HG02642 (cell line): ENCODE results near the gene ST6GALNAC3.

ENCODE experiments used
- ATAC-seq: cut with Tn5 transposase; IDR thresholded peaks from one replicate; pipeline ENCODE4 v1.9.1; 2021; ENCODE audit warnings: mild to moderate bottlenecking; ENCODE audit not compliant: unreplicated experiment, poor library complexity

Gene ST6GALNAC3

GRCh38 chr1:76137746-76138145, 63.2 kb downstream of the ST6GALNAC3 start:
- ATAC-seq = no peak

DNA sequence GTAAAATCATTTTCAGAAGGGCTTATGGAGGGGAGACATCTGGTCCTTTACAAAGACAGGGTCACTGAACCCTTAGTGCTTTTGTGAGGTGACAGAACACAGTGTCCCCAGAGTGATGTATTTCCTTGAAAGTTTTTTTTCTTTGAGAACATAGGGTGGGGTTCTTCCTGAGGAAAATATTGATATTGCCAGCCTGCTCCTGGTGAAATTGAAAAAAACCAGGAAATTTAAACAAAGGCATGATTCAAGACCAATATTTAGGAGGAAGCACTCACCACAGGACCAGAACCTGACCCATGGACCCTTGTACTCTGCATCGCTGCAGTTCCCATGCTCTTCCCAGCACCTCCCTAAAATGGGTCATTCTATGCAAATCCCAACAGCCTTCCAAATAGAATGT, 63.7 kb downstream of the ST6GALNAC3 start:
- no peak for ATAC-seq

- ATAC-seq = no peak
Observed at GRCh38 chr1:76140227-76140626, 65.7 kb downstream of the ST6GALNAC3 start.

GRCh38 chr1:76141929-76142328, 67.4 kb downstream of the ST6GALNAC3 start:
- no peak for ATAC-seq

- no peak for ATAC-seq
Observed at GRCh38 chr1:76142771-76143540, 68.4 kb downstream of the ST6GALNAC3 start.

- ATAC-seq = no peak
Observed at GRCh38 chr1:76144247-76144646, 69.7 kb downstream of the ST6GALNAC3 start.

- ATAC-seq = no peak
Observed at GRCh38 chr1:76145332-76145731, 70.8 kb downstream of the ST6GALNAC3 start.

DNA sequence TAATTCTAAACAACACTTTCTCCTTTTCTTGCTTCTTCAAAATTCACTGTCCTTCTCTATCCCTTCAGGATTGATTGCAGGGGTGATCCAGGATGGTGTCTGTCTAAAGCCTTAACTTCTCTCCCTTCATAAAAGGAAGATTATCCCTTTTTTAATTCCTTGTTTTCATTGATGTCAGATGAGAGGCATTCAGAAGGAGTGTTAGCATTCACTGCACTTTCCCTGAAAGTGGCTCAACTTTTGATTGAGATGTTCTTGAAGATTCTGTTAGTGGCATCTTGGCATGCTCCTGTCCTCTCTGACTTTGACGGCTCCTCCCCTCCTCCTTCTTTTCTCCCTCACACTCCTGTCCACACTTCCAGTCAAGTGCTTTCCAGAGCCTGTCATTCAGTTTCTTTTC, 71.6 kb downstream of the ST6GALNAC3 start:
- ATAC-seq = no peak

DNA sequence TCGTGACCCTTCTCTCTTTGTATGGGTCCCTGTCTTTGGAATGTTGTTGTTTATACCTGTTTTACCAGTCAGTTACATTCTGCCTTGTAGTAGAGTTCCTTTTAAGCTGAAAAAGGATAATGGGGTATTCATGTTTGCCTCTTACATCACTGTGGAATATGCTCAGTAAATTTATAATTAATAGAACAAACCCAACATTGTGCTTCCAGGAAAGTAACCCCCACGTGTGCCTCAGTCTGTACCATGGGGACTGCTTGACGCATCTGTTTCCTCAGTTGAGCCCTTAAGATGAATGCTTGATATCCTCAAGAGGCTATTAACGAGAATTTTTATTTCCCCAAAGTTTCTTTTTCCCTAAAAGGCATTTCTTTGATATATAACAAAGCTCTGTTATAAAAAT, 73.4 kb downstream of the ST6GALNAC3 start:
- no peak for ATAC-seq

DNA sequence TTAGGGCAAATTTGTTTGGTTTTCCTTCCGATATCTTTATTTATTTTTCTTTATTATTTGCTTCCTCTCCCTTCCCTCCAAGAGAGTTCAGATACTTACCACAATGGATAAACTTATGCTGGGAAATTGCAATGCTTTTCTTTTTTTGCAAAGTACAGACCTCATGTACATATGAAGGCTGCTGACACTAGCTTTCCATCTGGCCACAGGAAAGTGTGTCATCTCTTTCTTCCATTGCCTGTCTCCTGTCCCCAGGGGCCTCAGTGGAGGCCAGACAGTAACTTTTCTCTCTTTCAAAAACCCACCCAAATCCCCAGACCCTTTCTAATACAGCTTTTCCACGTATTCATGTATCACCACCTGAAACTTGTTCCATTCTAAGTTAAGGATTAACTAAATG, 73.9 kb downstream of the ST6GALNAC3 start:
- no peak for ATAC-seq

- ATAC-seq = peak; percentile 6
Observed at GRCh38 chr1:76153841-76154205, 79.3 kb downstream of the ST6GALNAC3 start.

DNA sequence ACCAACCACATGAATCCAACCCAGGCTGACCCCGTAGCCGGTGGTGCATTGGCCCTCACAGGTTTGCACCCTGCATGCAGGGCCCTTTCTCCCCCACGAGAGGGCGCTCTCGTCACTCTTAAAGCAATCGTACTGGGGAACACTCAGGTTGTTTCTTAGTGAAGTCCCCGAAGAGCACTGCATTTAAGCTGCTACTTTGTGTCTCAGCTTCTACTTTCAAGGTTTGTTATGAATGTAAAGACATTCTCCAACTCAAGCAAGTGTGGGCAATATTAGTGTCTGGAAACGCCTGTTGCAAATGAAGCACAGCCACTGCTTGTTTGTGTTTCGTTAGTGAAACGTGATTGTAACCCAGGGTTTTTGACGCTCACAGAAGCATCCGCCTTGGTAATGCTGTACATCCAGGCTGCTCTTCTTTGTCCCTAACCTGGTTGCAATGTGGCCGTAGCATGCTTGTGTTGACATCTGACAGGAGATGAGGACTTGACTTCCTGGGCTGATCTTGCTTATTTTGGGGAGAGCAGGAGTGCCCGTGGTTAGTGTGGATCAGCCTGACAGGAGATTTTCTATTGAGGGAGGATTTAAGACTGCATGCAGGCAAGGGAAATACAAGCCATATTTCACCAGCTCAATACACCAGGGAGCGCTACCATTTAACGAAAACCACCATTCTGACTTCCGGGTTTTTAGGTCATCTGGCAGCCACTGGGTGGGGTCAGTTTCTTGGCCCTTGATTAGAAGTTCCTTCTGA, 79.8 kb downstream of the ST6GALNAC3 start:
- peak; percentile 97 for ATAC-seq

DNA sequence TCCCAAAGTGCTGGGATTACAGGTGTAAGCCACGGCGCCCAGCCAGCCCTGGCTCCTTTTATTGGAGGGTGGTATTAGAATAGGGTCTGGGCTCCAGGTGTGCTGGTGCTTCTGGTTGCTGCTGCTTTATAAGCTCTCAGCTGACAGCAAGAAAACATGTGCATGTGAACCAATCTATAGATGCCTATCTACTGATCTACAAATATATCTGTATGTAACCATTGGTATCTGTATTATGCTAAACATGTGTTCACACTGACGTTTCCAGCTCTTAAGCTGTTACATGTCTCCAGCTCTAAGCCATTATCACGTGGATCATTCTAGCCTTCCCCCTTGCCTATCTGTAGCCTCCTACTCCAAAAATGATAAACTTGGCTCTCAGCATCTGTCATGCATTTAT, 82.4 kb downstream of the ST6GALNAC3 start:
- no peak for ATAC-seq

DNA sequence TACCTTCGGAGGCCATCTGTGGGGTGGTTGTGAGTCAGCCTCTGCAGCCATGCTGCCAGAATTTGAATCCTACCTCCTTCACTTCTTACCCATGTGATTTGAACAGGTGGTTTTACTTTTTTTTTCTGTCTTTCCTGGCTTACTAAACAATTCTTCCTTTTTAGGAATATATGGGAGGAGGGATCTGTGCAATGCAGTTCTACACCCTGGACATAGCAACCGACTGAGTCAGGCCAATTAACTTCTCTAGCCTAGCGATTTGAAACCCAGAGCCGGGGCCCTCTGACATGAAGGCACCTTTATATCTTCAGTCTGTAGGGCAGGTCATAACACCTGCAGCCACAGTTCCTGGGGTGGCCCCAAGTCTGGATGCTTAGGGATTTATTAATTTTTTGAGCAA, 83.6 kb downstream of the ST6GALNAC3 start:
- no peak for ATAC-seq

DNA sequence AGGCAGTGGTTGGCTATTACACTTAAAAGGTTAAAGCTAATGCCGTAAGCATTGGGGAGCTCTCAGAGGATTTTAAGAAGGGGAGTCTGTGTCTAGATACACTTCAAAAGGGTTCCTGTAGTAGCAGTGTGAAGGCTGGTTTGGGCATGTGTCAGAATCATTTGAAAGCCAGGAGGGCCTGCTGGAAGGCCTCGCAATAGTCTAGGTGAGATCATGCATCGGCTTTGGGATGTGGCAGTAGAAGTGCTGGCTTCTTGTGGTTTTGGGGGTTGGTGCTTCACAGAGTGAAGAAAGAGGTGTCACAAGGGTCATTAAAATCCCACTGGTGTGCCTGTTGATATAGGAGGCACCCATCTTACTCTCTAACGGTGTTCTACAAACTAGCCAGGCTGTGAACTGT, 85.7 kb downstream of the ST6GALNAC3 start:
- ATAC-seq = no peak

DNA sequence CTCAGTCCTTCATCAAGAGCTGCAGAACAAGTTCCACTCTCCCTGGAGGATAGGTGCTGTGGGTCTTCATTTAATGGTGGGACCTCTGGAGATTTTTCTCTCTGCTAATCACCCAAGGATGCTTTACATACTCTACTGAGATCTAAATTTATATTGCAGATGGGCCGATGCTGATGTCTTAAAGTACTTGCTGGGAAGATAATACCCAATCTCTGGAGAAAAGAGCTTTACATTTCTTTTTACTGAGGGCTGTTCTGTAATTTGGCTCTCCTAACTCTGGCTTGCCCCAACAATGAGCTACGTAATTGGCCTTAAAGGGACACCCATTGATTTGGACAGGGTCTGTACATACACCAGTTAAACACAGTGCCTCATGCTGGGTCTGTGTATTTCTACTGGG, 86.9 kb downstream of the ST6GALNAC3 start:
- ATAC-seq = no peak

- no peak for ATAC-seq
Observed at GRCh38 chr1:76162254-76162653, 87.7 kb downstream of the ST6GALNAC3 start.

GRCh38 chr1:76164165-76164564, 89.6 kb downstream of the ST6GALNAC3 start:
- ATAC-seq = no peak

- ATAC-seq = no peak
Observed at GRCh38 chr1:76170084-76170483, 95.5 kb downstream of the ST6GALNAC3 start.

DNA sequence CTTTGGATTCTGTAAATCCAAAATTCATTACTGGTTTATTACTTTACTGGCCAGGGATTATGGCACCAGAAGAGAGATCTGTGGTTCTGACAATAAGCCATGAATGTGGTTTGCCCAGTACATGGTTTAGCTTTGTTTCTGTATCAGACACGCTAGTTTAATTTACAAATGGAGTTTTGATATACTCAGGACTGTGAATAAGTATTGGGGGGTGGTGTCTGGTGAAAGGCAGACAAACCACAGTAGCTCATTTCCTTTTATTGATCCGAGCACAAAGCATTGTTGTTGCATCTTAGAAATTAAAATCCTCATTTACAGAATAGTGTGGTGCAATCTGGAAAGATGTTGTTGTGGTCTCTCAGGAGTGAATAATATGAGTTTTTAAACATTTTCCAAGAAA, 96.0 kb downstream of the ST6GALNAC3 start:
- ATAC-seq = no peak

GRCh38 chr1:76176000-76176399, 101.5 kb downstream of the ST6GALNAC3 start:
- ATAC-seq = no peak

- ATAC-seq = no peak
Observed at GRCh38 chr1:76177615-76178014, 103.1 kb downstream of the ST6GALNAC3 start.
